HEK293 (cell line): Measurements from ENCODE around the gene HSF2.

Experiments
- ZNF391 ChIP-seq: fragments of 450-650 bp; formaldehyde crosslinking; IDR thresholded peaks from 2 replicates; pipeline ENCODE4 v1.5.1; 2016; ENCODE audit warnings: low read depth, missing biosample characterization, missing genetic modification characterization, borderline replicate concordance
- TF ChIP-seq, protein P1 (sequence below): fragments of 450-650 bp; formaldehyde crosslinking; IDR thresholded peaks from 2 replicates; pipeline ENCODE4 v1.5.1; 2016; ENCODE audit warnings: missing biosample characterization, missing genetic modification characterization, borderline replicate concordance

The HSF2 gene

GRCh38 chr6:122482750-122483080 lies 83.3 kb downstream of the HSF2 start (continued):
- TF ChIP-seq, protein P1, sequence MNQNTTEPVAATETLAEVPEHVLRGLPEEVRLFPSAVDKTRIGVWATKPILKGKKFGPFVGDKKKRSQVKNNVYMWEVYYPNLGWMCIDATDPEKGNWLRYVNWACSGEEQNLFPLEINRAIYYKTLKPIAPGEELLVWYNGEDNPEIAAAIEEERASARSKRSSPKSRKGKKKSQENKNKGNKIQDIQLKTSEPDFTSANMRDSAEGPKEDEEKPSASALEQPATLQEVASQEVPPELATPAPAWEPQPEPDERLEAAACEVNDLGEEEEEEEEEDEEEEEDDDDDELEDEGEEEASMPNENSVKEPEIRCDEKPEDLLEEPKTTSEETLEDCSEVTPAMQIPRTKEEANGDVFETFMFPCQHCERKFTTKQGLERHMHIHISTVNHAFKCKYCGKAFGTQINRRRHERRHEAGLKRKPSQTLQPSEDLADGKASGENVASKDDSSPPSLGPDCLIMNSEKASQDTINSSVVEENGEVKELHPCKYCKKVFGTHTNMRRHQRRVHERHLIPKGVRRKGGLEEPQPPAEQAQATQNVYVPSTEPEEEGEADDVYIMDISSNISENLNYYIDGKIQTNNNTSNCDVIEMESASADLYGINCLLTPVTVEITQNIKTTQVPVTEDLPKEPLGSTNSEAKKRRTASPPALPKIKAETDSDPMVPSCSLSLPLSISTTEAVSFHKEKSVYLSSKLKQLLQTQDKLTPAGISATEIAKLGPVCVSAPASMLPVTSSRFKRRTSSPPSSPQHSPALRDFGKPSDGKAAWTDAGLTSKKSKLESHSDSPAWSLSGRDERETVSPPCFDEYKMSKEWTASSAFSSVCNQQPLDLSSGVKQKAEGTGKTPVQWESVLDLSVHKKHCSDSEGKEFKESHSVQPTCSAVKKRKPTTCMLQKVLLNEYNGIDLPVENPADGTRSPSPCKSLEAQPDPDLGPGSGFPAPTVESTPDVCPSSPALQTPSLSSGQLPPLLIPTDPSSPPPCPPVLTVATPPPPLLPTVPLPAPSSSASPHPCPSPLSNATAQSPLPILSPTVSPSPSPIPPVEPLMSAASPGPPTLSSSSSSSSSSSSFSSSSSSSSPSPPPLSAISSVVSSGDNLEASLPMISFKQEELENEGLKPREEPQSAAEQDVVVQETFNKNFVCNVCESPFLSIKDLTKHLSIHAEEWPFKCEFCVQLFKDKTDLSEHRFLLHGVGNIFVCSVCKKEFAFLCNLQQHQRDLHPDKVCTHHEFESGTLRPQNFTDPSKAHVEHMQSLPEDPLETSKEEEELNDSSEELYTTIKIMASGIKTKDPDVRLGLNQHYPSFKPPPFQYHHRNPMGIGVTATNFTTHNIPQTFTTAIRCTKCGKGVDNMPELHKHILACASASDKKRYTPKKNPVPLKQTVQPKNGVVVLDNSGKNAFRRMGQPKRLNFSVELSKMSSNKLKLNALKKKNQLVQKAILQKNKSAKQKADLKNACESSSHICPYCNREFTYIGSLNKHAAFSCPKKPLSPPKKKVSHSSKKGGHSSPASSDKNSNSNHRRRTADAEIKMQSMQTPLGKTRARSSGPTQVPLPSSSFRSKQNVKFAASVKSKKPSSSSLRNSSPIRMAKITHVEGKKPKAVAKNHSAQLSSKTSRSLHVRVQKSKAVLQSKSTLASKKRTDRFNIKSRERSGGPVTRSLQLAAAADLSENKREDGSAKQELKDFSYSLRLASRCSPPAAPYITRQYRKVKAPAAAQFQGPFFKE (tag by site-specific recombination): no peak
- TF ChIP-seq ZNF391 (tag by site-specific recombination): no peak
